HUDEP-2 (cell line): ENCODE data around the gene OTP.

Experiments
- DNase-seq, 76 experiments: peaks; one replicate each; lab custom pipeline; 2025; ENCODE audit not compliant: unreplicated experiment in 76 of 76; lab: John Stamatoyannopoulos, UW

Gene OTP

DNA sequence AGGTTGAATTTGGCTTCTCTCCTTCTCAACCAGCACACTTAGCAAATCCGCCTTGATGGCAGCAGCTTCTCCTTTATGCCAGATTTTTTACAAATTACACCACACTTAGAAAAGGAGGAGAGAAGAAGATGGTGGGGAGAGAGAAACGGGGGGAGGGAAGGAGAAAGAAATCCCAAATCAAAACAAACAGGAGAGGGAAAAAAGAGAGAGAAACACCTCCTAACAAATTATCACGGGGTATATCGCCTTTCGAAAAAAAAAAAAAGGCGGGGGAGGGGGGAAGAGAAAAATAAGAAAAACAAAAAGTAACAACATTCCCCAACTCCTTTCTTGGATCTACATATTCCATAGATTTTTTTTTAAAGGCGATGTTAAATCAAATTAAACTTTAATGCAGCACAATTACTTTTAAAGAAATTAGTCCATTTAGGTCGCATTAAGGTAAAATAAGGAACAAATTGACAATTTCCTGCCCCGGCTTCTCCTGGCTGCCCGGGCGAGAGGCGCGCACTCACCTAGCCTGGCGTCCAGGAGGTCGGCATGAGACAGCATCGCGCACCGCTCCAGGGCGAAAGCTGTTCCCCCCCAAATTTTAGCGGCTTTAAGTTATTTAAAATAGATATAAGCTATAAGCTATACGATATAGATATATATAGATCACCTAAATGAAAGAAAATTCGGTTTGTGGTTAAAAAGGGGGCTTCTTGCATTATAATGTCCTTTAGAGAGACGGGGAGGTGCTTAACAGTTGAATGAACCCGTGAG is at the start of gene OTP:
Gene OTP (minus strand): TSS at position 716 of the 765 bp plus-strand sequence. CDS start 164 bp downstream, at position 552.
- no peak for DNase-seq

DNA sequence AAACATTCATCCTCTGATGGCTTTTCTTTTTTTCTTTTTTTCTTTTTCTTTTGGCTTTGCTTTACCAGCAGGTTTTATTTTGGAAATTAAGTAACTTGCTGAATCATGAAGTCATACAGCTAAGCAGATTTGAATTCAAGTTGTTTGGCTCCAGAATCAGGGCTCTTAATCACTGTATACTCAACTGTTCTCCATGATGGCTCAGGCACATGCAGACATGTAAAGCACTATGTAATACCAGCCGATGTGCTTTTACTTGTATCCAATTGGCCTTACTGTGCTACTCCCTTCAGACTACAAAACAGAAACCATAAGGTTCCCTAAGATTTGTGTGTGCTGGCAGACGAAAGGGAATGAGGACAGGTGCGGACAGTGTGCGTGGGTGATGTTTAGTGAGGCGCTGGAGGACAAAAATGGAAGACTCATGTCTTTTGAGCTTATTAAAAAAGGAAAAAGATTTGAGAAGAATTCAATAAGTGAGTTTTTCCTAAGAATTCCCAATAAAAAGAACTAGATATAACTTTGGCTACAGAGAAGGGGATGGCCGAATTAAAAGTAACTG is 44.7 kb upstream of the OTP start:
- no peak for DNase-seq

DNA sequence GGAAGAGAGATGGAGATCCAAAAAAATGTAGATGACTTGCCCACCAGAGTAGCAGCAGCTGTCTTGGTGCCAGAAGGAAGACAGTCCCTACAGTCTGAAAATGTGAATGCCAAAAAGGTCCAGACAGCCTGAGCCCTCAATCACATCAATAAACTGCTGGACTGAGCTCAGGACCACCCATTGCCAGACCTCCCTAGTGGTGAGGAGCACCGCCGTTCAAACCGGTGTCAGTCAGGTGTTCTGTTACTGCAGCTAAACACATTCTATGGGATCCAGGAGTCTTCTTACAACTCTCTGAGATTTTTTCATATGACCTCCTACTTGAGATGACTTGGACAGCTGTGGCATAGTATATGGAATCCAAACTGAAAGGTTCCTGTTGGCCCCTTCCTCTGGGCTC is 32.0 kb upstream of the OTP start:
- no peak for DNase-seq

DNA sequence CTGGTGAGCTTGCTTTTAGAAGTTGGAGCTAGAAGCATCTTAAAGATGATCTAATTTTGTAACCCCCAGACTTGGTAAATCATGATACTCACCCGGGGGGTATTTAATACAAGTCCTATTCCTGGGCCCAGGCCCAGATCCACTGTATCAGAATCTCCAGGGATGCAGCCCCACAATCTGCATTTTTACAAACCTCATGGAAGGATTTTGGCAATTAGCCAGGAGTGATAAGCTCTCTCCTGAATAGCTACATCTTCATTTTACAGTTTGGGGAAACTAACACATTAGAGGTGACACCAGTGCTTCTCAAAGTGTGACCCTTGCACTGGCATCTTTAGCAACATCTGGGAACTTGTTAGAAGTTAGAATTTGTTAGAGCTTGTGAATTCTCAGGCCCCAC is 31.2 kb upstream of the OTP start:
- DNase-seq = no peak

DNA sequence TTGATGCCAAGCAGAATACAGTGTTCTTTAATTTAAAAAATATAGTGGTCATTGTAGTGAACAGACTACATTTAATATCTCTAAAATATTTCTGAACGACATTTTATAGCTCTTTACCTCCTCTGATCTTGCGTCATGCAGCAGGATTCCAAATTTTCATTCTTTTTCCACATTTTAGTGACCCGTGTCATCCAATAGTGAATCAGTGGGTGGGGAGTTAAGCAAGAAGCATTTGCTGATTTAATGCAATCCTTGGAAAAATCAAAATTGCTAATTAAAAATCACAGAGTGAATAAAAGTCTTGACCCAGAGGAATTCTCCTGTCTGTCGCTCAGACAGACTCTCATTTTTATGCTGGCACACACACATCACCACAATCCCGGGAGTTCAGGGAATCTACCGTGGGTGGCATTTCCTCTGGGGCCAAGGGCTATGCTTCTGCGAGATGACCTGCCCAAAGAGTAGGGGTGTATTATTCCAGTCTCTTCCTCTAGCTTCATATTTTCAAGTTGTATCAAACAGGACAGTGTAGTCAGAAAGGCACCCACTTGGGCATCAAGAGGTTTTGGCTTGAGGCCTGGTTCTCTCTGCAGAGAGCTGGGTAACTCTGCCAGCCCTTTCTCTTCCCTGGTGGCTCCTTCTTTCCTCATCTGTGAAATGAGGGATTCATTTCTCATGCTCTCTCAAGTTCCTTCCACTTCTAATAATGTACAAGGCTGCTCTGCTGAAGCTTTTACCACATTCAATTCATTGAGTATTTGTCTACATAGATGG is 24.8 kb upstream of the OTP start:
- no peak for DNase-seq

DNA sequence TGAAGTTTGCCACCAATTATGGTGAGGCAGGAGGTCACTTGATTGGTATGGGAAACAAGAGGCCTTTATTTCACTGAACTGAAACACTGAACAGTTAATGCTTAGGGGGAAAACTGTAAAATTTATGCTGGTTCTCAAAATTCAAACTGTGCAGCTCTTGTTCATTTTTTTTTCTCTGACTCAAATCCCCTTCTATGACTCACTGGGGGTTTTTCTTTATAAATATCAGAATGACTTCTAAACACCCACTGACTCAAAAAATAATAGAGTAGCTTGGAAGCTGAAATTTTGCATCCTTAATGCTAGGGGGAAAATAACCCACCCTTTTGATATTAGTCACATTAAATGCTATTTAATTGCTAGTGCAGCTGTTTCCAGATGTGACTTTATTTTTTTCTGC is 24.1 kb upstream of the OTP start:
- DNase-seq = no peak

DNA sequence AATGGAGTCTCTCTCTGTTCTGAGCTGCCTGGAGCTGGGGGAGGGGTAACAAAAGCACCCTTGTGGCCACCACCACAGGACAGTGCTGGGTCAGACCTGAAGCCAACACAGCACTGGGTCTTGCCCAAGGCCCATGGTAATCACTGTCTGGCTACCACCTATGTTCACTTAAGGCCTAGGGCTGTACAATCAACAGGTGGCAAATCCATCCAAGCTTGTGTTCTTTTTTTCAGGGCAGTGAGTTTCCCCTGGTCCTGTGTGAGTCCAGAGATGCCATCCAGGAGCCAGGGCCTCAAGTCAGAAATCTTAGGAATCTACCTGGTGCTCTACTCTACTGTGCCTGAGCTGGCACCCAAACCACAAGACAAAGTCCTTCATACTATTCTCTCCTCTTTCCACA is 20.1 kb upstream of the OTP start:
- DNase-seq = no peak

DNA sequence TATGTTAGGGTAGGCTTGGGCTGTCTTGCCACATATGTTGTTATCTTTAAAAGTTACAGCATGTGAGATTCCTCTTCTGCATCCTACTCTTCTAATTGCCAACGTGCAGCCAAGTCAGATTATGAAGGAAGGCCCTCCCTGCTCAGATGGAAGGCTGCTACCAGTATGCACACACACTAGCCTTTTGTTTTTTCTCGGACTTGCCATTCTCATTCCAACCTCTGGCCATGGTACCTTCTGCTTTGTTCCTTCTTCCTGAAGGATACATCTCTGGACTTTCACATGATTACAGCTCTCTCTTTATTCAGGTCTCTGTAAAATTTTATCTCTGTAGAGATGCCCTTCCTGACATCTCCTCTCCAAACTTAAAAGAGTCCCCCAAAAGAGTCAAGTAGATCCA is 12.8 kb upstream of the OTP start:
- DNase-seq = no peak

DNA sequence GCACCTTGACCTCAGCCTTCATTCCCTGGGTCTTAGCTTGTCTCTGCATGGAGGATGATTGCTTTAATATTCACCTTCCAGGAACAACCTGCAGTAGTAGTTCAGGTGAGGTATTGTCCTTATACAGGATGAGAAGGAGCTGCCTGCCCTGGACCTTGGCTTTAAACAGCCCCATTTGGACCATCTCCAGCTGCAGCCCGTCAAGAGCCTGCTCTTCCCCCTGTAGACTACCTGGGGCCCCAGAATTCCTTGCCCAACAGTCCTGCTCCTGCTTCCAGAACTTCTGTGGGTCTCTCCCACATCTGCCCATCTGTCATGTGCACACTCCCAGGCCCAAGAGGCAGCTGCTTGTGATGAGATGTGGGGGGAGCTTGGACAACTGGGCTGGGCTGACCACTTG is 12.2 kb upstream of the OTP start:
- DNase-seq = no peak

DNA sequence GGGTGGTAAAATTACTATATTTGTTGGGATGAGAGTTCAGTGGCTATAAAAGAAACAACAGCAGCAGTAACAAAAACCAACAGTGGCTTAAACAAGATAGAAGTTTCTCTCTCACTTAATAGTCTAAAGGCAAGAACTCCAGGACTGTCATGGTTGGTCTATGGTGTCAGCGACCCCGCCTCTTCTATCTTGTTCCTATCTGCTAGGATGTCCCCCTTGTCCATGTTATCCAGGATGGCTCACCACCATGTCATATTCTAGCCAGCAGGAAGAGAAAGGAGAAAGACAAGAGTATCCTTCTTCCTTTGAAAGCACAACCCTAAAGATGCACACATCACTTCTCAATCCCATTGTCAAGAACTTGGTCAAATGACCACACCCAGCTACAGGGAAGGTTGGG is 11.3 kb upstream of the OTP start:
- no peak for DNase-seq

DNA sequence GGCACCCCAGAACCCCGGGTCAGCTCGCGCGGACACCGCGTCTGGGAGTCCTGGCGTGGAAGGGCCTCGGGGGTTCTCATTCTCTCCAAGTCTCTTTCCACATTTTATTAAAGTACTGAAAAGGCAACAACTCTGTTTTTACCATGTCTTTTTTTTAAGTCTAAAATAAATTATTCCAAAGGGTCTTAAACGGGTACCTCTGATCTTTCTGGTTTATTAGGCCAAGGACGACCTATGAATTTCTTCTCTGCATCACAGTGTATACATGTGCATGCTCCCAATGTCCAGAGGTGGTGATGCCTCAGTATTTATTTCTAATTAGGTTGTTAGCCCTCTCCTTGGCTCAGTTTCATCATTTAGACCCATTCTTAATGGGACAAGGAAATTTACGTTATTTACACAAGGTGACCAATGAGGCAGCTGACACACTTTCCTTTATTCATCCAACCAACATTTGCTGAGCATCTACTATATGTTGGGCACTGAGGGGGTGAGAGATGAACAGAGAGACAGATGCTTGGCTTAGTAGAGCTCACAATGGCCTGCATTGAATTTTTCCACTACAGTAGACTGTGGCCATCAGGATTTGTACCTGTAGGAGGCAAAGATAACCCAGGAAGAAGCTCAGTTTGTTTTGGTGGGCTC is 7.6 kb upstream of the OTP start:
- no peak for DNase-seq

DNA sequence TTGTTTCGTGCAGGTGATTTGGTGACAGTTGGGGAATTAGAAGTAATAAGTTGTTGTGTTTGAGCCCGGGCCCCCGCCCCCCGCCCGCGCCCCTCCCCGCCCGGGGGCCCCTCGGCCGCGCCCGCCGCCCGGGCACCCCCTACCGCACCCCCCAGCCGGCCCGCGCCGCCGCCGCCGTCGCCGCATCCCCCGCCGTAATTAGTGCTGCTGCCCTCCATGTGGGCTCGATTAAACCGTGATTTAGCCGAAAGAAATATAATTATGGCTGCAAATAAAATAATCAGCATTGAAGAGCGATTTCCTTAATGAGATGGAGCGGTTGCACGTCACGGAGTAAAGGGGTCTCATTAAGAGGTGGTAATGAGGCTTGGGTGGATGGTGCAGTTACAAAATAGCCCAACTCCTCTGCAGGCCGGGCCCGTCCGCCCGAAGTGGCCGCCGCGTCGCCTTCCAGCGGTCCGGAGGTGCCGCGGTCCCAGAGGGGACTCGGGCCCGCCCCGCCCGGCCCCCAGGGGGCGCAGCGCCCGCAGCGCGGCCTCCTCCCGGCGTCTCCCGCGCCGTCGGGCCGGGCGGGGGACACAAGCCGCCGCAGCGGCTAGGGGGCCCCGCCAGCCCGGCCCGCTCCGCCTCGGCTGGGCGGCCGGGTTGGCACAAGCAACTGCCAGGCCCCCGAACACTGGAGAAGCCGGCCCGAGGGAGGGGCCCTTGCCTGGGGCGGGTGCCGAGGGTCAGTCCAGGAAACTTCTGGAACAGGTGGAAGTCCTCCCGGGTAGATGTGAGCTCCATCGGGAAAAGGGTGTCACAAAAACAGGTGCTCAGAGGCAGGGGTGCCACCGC is 6.9 kb upstream of the OTP start:
- DNase-seq = peak in 16 of 76 experiments; percentile 4 to 35 (median 16)

DNA sequence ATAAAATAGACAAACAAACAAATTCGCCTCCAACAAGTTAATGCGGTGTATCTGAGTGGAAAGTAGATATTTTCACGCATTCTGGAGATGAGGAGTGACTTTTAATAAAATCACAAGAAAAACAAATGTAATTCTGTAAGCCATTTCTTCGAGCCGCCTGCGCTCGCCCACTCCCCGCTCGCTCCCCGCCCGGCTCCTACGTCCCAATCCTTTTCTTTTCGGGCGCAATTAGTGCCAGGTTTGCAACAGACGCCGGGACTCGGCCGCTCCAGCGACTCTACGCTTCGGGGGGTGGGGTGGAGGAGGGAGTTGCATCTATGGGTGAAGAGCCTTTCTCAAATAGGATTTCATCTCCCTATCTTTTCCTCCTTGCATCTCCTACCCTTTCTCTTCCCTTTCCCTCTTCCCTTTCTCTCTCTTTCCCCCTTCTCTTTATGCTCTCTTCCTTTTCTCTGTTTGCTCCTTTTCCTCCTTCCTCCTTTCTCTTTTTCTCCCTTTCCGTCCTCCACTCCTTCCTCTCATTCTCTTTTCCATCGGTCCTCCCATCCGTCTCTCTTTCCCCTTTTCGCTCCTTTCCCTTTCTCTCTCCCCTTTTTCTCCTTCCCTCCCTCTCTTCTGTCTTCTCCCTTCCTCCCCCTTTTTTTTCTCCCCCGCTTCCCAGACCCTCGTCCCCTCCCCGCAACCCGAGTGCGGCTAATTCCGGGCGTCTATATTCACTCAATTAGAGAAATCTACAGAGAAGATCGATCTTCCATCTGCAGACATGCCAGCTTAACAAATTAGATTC is 6.1 kb upstream of the OTP start:
- no peak for DNase-seq

DNA sequence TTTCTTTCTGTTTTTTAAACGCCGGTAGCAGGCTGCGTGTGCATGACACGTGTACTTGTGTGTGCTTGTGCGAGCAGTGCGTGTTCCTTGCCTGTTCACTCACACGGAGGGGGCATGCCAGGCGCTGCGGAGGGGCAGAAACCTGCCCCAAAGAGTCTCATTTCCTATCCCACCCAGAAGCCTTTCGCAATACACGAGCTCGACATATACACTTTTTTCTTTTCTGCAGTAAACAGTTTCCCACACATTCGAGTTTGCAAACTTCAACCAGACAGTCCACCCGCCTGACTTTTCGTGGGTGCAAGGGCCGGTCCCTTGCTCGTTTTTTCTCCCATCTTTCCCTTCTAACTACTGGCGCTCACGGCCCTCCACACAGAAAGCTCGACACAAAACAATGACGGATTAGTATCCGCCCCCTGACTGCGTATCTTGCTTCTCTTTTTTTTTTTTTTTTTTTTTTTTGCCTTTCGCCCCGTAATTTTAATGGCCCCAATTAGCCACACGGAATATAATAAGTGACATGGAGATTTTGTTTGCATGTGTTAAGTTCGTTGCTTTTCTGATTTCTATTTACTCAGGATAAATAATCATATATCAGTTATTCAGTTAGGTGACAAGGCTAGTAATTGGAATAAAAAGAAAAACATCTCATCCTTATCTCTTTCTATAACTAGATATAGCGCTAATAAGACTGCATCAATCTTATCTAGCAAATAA is 5.3 kb upstream of the OTP start:
- DNase-seq = no peak

DNA sequence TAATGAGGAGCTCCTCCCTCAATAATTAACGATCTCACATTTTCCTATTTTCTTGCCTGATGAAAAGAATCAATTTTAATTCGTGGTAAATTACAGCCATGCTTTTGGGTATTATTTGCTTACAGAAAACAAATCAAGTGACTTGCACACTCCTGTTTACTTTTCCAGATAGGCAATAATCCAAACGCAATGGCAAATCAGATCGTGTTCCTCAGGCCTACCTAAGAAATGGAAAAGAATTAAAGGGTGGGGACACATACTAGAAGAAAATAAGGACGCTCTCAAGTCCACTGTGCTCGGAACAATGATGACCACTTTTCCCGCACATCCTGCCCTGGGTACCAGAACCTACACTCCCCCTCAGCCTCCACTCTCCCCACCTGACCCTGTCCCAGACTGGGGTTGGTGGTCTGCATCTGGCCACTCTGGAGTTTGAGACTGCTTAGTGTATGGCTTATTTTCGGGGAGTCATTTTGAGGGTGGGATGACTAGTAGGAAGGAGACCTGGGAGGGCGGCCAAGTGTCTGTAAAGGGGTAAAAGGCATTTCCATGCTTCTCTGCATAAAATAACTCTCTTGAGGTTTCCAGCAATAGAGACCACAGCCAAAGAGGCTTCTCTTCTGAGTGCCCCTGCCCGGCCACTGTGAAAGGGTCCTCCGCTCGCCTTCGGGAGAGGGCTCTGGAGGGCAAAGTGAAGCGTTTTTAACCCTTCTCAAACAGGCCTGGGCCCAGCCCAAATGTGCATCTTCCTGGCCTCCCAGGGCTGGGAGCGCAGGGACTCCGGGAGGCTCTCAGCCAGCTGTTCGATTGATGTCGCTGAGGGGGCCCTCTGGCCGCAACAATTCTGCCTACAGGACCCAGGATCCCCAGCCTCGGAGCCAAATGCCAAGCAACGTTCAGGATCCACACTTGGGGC is 4.5 kb upstream of the OTP start:
- DNase-seq = no peak

DNA sequence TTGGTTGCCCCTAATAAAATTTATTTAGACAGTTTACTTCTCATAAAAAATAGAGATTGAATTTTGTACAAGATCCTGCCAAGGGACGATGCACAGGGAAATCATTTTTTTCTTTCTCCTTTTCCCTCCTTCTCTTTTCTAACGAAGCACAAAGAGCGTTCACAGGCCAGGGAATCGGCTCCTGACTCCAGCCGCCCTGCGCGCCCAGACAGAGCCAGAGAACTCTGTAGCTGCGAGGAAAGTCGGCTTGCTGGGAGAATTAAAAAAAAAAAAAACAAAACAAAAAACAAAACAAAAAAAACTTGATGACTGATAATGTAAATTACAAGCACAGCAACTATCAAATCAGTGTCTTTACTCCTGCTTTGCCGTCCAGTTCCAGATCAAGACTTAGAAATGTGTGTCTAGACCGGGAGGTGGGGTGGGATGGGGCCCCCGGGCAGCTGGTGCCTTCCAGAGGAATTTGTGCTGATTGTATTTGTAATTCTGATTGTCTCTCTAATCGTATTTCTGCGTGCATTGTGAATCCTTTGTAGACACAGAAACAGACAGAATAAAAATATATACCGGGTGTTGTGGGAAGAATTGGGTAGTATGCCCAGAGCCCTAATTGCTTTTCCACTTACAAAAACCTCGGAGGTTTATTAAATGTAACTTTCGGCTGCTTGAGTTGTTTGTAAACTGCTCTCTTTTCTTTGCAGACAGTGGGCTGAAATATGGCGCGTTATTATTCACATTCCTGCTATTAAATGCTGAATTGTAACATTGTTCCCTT is 3.6 kb upstream of the OTP start:
- DNase-seq = no peak

DNA sequence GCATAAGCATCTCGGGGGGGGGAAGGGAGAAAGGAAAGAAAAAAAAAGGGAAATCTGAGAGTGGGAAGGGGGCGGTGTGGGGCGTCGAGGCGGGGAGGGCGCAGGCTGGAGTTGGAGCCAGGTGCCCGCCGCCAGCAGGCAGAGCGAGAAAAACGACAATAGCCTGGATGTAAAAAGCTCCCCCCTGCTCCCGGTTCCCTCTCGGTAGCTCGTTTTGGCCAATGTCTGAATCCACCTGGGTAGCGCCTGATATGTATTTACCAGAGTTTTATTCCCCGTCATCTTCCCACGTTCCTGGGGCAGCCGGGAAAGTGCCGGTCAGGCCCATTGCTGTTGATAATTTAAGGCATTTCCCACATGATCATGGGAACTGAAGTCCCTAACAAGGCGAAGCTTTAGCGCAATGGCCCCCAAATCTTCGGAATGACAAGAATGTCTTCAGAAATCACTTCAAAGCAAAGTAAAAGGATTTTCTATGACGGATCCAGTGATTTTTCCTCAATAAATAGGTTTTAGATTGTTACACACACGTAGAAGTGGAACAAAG is 3.0 kb upstream of the OTP start:
- no peak for DNase-seq
